Ishikawa (cell line): ENCODE data around the gene TMEM59L.

Experiments used
- CEBPB ChIP-seq: IDR thresholded peaks from 2 replicates; pipeline ENCODE4 v1.6.1; 2012
- CREB1 ChIP-seq: IDR thresholded peaks from 2 replicates; pipeline ENCODE4 v1.6.1; 2012; ENCODE audit warnings: low read depth
- EGR1 ChIP-seq: IDR thresholded peaks from 2 replicates; pipeline ENCODE4 v1.6.1; 2012
- EP300 ChIP-seq: IDR thresholded peaks from 2 replicates; pipeline ENCODE4 v1.6.1; 2012; ENCODE audit warnings: borderline replicate concordance
- FOXM1 ChIP-seq: IDR thresholded peaks from 2 replicates; pipeline ENCODE4 v1.6.1; 2012; ENCODE audit warnings: low read depth, borderline replicate concordance
- NFIC ChIP-seq: IDR thresholded peaks from 2 replicates; pipeline ENCODE4 v1.6.1; 2012
- RAD21 ChIP-seq: IDR thresholded peaks from 2 replicates; pipeline ENCODE4 v1.6.1; 2012; ENCODE audit warnings: low read depth
- TAF1 ChIP-seq: IDR thresholded peaks from 2 replicates; pipeline ENCODE4 v1.6.1; 2012; ENCODE audit warnings: low read depth, mild to moderate bottlenecking
- TCF12 ChIP-seq: IDR thresholded peaks from 2 replicates; pipeline ENCODE4 v1.6.1; 2012; ENCODE audit warnings: low read depth
- TEAD4 ChIP-seq: IDR thresholded peaks from 2 replicates; pipeline ENCODE4 v1.6.1; 2012
- YY1 ChIP-seq: IDR thresholded peaks from 2 replicates; pipeline ENCODE4 v1.6.1; 2012; ENCODE audit warnings: low read depth
- ZBTB7A ChIP-seq: IDR thresholded peaks from 2 replicates; pipeline ENCODE4 v1.6.1; 2012; ENCODE audit warnings: low read depth
- TF ChIP-seq, protein P1 (sequence below): IDR thresholded peaks from 2 replicates; pipeline ENCODE4 v1.6.1; 2012
- TF ChIP-seq, protein P2 (sequence below): IDR thresholded peaks from 2 replicates; pipeline ENCODE4 v1.6.1; 2012; ENCODE audit warnings: low read depth, mild to moderate bottlenecking
- TF ChIP-seq, protein P3 (sequence below): IDR thresholded peaks from 2 replicates; pipeline ENCODE4 v1.6.1; 2012

The TMEM59L gene

DNA sequence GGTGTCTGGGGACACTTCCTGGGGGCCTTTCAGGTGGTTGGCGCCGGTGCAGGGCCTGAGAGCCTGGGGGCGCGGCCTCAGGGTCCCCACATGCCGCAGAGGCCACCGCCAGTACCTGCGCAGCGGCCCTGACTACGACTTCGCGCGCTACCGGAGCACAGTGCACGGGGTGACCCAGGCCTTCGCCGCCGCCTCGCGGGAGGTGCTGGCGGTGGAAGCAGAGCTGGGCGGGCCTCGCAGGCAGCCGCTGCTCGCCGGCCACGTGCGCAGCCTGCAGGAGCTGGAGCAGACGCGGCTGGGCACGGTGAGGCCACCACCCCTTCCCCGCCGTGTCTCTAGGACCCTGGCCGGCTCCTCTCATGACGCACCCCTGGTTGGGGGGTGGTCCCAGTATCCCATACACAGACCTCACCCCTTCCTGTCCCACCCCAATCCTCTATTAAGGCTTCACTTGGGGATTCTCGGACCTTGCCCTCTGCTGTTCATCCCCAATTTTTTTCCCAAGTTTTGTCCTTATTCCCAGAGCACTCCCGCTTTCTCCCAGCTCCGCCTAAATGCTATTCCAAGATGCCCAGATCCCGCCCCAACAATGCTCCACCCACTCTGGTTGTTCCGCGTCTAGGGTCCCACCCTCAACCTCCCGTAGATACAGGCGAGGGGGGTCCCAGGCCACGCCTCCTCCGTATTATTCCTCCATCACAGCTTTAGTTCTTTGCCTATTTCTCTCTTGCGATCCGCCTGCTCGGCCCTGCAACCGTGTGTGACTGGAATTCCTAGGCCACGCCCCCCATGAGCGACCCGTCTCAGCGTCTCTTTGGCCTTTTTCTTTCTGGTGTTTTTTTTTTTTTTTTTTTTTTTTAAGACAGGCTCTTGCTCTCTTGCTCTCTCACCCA is 23.0 kb upstream of the TMEM59L start:
- TF ChIP-seq YY1 = peak; percentile 22; the same call in 1 of the 2 replicates
- 0 out of 2 replicates have a peak, but pooled peaks have one; percentile 38 for TF ChIP-seq TEAD4
- TF ChIP-seq TCF12 = no peak; the same call in 1 of the 2 replicates
- TF ChIP-seq ZBTB7A = no peak
- TF ChIP-seq, protein P1, sequence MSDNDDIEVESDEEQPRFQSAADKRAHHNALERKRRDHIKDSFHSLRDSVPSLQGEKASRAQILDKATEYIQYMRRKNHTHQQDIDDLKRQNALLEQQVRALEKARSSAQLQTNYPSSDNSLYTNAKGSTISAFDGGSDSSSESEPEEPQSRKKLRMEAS = peak; percentile 100
- TF ChIP-seq, protein P2, sequence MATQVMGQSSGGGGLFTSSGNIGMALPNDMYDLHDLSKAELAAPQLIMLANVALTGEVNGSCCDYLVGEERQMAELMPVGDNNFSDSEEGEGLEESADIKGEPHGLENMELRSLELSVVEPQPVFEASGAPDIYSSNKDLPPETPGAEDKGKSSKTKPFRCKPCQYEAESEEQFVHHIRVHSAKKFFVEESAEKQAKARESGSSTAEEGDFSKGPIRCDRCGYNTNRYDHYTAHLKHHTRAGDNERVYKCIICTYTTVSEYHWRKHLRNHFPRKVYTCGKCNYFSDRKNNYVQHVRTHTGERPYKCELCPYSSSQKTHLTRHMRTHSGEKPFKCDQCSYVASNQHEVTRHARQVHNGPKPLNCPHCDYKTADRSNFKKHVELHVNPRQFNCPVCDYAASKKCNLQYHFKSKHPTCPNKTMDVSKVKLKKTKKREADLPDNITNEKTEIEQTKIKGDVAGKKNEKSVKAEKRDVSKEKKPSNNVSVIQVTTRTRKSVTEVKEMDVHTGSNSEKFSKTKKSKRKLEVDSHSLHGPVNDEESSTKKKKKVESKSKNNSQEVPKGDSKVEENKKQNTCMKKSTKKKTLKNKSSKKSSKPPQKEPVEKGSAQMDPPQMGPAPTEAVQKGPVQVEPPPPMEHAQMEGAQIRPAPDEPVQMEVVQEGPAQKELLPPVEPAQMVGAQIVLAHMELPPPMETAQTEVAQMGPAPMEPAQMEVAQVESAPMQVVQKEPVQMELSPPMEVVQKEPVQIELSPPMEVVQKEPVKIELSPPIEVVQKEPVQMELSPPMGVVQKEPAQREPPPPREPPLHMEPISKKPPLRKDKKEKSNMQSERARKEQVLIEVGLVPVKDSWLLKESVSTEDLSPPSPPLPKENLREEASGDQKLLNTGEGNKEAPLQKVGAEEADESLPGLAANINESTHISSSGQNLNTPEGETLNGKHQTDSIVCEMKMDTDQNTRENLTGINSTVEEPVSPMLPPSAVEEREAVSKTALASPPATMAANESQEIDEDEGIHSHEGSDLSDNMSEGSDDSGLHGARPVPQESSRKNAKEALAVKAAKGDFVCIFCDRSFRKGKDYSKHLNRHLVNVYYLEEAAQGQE = no peak
- TF ChIP-seq NFIC = peak; percentile 17; the same call in 1 of the 2 replicates
- TF ChIP-seq, protein P3, sequence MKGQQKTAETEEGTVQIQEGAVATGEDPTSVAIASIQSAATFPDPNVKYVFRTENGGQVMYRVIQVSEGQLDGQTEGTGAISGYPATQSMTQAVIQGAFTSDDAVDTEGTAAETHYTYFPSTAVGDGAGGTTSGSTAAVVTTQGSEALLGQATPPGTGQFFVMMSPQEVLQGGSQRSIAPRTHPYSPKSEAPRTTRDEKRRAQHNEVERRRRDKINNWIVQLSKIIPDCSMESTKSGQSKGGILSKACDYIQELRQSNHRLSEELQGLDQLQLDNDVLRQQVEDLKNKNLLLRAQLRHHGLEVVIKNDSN = peak; percentile 79

DNA sequence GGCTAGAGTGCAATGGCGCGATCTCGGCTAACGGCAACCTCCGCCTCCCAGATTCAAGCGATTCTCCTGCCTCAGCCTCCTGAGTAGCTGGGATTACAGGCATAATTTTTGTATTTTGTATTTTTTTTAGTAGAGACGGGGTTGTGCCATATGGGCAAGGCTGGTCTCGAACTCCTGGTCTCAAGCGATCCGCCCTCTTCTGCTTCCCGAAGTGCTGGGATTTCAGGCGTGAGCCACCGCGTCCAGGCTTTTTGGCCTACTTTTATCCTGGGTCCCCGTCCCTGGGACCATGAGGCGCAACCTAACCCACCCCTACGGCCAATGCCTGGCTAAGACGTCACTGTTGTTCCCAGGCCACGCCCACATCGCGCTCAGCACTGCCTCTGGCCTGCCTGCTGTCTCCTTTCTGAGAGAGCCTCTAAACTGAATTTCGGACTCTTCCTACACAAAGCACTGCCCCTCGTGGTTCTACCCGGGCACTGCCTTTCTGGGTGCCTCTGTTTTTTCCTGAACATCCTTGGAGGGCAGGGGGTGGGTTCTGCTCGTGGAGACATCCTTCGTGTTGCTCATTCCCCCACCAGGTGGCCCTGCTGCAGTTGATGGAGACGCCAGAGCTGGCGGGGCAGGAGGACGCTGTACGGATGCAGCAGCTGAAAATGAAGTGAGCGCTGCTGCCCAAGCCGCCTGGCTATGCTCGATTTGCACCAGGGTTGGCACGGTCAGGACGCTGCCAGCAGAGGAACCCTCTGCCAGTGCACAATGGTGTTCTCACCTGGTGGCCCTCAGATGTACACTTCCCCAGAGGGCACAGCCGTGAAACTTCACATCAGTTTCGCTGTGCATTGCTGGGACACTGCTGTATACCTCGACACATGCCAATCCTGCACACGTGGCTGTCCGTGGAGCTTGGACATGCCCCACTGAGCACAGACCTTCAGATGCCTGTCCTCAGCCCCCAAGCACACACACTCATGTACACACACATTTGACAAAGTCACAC is 22.1 kb upstream of the TMEM59L start:
- TF ChIP-seq RAD21 (no peak), NFIC (no peak), YY1 (no peak), TAF1 (no peak), EP300 (no peak), TCF12 (no peak), CREB1 (no peak), EGR1 (no peak), ZBTB7A (no peak), TEAD4 (no peak), FOXM1 (no peak), CEBPB (no peak)
- TF ChIP-seq, protein P2 = no peak
- TF ChIP-seq, protein P3 = no peak
- TF ChIP-seq, protein P1 = no peak

DNA sequence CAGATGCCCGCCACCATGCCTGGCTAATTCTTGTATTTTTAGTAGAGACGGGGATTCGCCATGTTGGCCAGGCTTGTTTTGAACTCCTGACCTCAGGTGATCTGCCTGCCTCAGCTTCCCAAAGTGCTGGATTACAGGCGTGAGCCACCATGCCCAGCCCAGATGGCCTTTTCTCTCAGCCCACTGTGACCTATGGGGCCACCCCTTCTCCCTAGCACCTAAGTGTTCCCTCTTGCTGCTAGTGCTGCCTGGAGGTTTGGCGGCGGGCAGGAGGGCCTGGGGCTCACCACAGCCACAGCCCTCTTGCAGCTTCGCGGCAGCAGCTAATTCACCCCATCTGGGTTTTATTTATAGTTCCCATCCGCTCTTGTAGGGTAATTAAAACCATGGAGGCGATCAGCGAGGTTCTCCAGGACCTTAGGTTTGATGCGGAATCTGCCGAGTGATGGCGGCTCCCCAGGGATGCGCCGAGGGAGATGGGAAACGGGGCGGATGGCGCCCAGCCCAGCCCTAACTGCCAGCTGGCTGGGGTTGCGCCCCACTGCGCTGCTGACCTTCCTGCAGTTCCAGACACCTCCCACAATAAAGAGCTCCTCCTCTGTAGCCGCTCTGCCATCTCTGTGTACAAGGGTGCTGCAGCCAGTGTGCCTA is 20.8 kb upstream of the TMEM59L start:
- TF ChIP-seq TEAD4 = no peak
- TF ChIP-seq RAD21 = no peak
- TF ChIP-seq EP300 = no peak
- no peak for TF ChIP-seq YY1
- no peak for TF ChIP-seq NFIC
- TF ChIP-seq, protein P2 = no peak
- no peak for TF ChIP-seq EGR1
- no peak for TF ChIP-seq CEBPB
- TF ChIP-seq TCF12 = no peak
- no peak for TF ChIP-seq FOXM1
- no peak for TF ChIP-seq ZBTB7A
- TF ChIP-seq, protein P1 = no peak
- TF ChIP-seq CREB1 = no peak
